AG04450 (cell line): Measurements from ENCODE around the gene PIANP. TPM values are rescaled to one million over a fixed set of nuclear protein-coding genes. Genes with fewer than 3 reads are reported as not detected.

Experiments
- CTCF ChIA-PET: fragments of 300-600, 350-600 bp; formaldehyde crosslinking; extraction: SDS; loops from one replicate; lab custom pipeline; 2022; ENCODE audit warnings: antibody characterized with exemption, inconsistent platforms; lab: Charles Lee
- POLR2A ChIA-PET: fragments of 350-600 bp; formaldehyde crosslinking; extraction: SDS; loops from one replicate; lab custom pipeline; 2021; ENCODE audit warnings: antibody characterized with exemption, inconsistent platforms; lab: Yijun Ruan, JAX
- DNase-seq: peaks from one replicate; pipeline ENCODE4 v3.0.0-alpha.2; 2011; ENCODE audit warnings: low read depth, low spot score
- H3K27ac ChIP-seq: one replicate; pipeline ENCODE4 v1.5.1; 2012; ENCODE audit warnings: low read depth, low read length, control low read depth
- H3K27me3 ChIP-seq: one replicate; pipeline ENCODE4 v1.6.0; 2012; ENCODE audit warnings: low read length; ENCODE audit not compliant: control insufficient read depth, insufficient read depth
- H3K4me3 ChIP-seq: 2 replicates; pipeline ENCODE4 v1.5.1; 2011; ENCODE audit warnings: mild to moderate bottlenecking, low read depth, low read length, control low read depth
- H3K9me3 ChIP-seq: 2 replicates; pipeline ENCODE4 v1.5.1; 2012; ENCODE audit warnings: low read length; ENCODE audit not compliant: control insufficient read depth, insufficient read depth
- CTCF ChIP-seq: IDR thresholded peaks from 2 replicates; pipeline ENCODE4 v1.5.1; 2011; ENCODE audit warnings: low read depth, low read length, control low read depth, inconsistent platforms
- polyA plus RNA-seq: library from polyadenylated mRNA; depleted of rRNA; stranded (reverse); fragments of >200 nt; gene quantifications from 2 replicates; pipeline ENCODE4 v1.2.3, GENCODE V29; 2011

The PIANP gene
- polyA plus RNA-seq, 1 experiment, result 1.2 TPM

GRCh38 chr12:6688543-6688998, 12.0 kb downstream of the PIANP start:
- no peak for DNase-seq
- no peak for TF ChIP-seq CTCF

GRCh38 chr12:6685814-6686213, 14.8 kb downstream of the PIANP start:
- no peak for TF ChIP-seq CTCF
- ChIA-PET CTCF (no interaction called here), POLR2A (no interaction called here)

More at GRCh38 chr12:6688543-6688998, 12.0 kb downstream of the PIANP start:
- H3K27me3 ChIP-seq, result no peaks in the 10 kb centered on the region
- CTCF ChIA-PET, result interaction anchor here (0.6 kb wide), 1 partner anchor 586 kb away, joined by 3 read pairs; no protein-coding TSS in a partner anchor
- POLR2A ChIA-PET, result interaction anchor here (0.5 to 2.3 kb wide), 16 partner anchors 10 to 242 kb away, joined by 3 to 39 read pairs (median 8); partner anchors contain the start of genes CDCA3, COPS7A, GAPDH and MLF2
- no peaks in the 10 kb centered on the region for H3K9me3 ChIP-seq
- peak overlapping the region; percentile 97 for H3K4me3 ChIP-seq
- peak overlapping the region; percentile 90 for H3K27ac ChIP-seq

GRCh38 chr12:6684609-6685008, 16.0 kb downstream of the PIANP start:
- POLR2A ChIA-PET, result interaction anchor here (0.7 kb wide), 1 partner anchor 39 kb away, joined by 3 read pairs; the partner anchor contains the start of gene COPS7A
- DNase-seq, result no peak

More at GRCh38 chr12:6685814-6686213, 14.8 kb downstream of the PIANP start:
- no peak for DNase-seq
- H3K4me3 ChIP-seq, result no peak overlapping the region
- no peaks in the 10 kb centered on the region for H3K27me3 ChIP-seq
- H3K27ac ChIP-seq, result no peak overlapping the region
- no peaks in the 10 kb centered on the region for H3K9me3 ChIP-seq

GRCh38 chr12:6676962-6677361, 23.7 kb downstream of the PIANP start:
- no peak for TF ChIP-seq CTCF
- no peaks in the 10 kb centered on the region for H3K9me3 ChIP-seq
- ChIA-PET CTCF (no interaction called here), POLR2A (no interaction called here)
- H3K27me3 ChIP-seq, result no peaks in the 10 kb centered on the region
- DNase-seq, result no peak
- no peak overlapping the region for H3K27ac ChIP-seq
- H3K4me3 ChIP-seq, result no peak overlapping the region

More at GRCh38 chr12:6684609-6685008, 16.0 kb downstream of the PIANP start:
- no peak overlapping the region for H3K27ac ChIP-seq
- no peak overlapping the region for H3K4me3 ChIP-seq
- TF ChIP-seq CTCF, result peak; percentile 51
- H3K9me3 ChIP-seq, result no peaks in the 10 kb centered on the region
- CTCF ChIA-PET, result interaction anchor here (0.5 to 1.6 kb wide), 14 partner anchors 12 to 1147 kb away, joined by 3 to 15 read pairs (median 3); partner anchors contain the start of genes LPAR5 and MLF2
- H3K27me3 ChIP-seq, result no peaks in the 10 kb centered on the region

- Histone ChIP-seq H3K9me3 (no peaks in the 10 kb centered on the region), H3K4me3 (no peak overlapping the region), H3K27me3 (no peaks in the 10 kb centered on the region), H3K27ac (no peak overlapping the region)
- ChIA-PET CTCF (interaction anchor here (3.0 kb wide), 1 partner anchor 12 kb away, joined by 15 read pairs; no protein-coding TSS in a partner anchor), POLR2A (no interaction called here)
- no peak for DNase-seq
- TF ChIP-seq CTCF, result no peak
Measured at GRCh38 chr12:6672143-6672542, 28.5 kb downstream of the PIANP start.
